ENCODE results near the gene RGSL1.
A peak's percentile ranks its signal among the peaks of the same experiment; 100 is the strongest.

Gene RGSL1

GRCh38 chr1:182413486-182413885 is 36.5 kb upstream of the RGSL1 start:
- TF ChIP-seq POU2F2 (IDR thresholded peaks at IDR 0.05; ENCODE audit: low read depth, low read length) (no peak), SPI1 (IDR thresholded peaks at IDR 0.05; ENCODE audit: low read depth, low read length) (no peak), POLR2AphosphoS5 (IDR thresholded peaks at IDR 0.05; ENCODE audit: low read depth, low read length) (no peak), PAX5 (IDR thresholded peaks at IDR 0.05; ENCODE audit: insufficient read depth, low read length, severe bottlenecking) (no peak), TAF1 (IDR thresholded peaks at IDR 0.05; ENCODE audit: low read depth, low read length) (no peak), POLR2A (IDR thresholded peaks at IDR 0.05; ENCODE audit: low read depth, low read length) (no peak)
- DNase-seq (ENCODE audit: insufficient read length, low spot score): no peak
- FAIRE-seq: no peak

- TF ChIP-seq TAF1 (IDR thresholded peaks at IDR 0.05; ENCODE audit: low read depth, low read length) (no peak), SPI1 (IDR thresholded peaks at IDR 0.05; ENCODE audit: low read depth, low read length) (no peak), PAX5 (IDR thresholded peaks at IDR 0.05; ENCODE audit: insufficient read depth, low read length, severe bottlenecking) (no peak)
- DNase-seq (ENCODE audit: insufficient read length, low spot score) (no peak), FAIRE-seq (no peak)
These were observed 36.0 kb upstream of the RGSL1 start for GRCh38 chr1:182413969-182414368.

- DNase-seq (ENCODE audit: insufficient read length, low spot score) (no peak), FAIRE-seq (no peak)
- TF ChIP-seq PAX5 (IDR thresholded peaks at IDR 0.05; ENCODE audit: insufficient read depth, low read length, severe bottlenecking) (no peak), TAF1 (IDR thresholded peaks at IDR 0.05; ENCODE audit: low read depth, low read length) (no peak), POU2F2 (IDR thresholded peaks at IDR 0.05; ENCODE audit: low read depth, low read length) (no peak), POLR2A (IDR thresholded peaks at IDR 0.05; ENCODE audit: low read depth, low read length) (no peak), SPI1 (IDR thresholded peaks at IDR 0.05; ENCODE audit: low read depth, low read length) (no peak), POLR2AphosphoS5 (IDR thresholded peaks at IDR 0.05; ENCODE audit: low read depth, low read length) (no peak)
These were observed 34.2 kb upstream of the RGSL1 start for GRCh38 chr1:182415789-182416188.

GRCh38 chr1:182426442-182427430 is 23.2 kb upstream of the RGSL1 start:
- TF ChIP-seq POU2F2 (IDR thresholded peaks at IDR 0.05; ENCODE audit: low read depth, low read length): no peak
- peak; percentile 87 for TF ChIP-seq SPI1 (IDR thresholded peaks at IDR 0.05; ENCODE audit: low read depth, low read length)
- FAIRE-seq: peak; percentile 94
- no peak for DNase-seq (ENCODE audit: insufficient read length, low spot score)

- DNase-seq (ENCODE audit: insufficient read length, low spot score) (no peak), FAIRE-seq (no peak)
- TF ChIP-seq POLR2A (IDR thresholded peaks at IDR 0.05; ENCODE audit: low read depth, low read length) (no peak), SPI1 (IDR thresholded peaks at IDR 0.05; ENCODE audit: low read depth, low read length) (no peak), PAX5 (IDR thresholded peaks at IDR 0.05; ENCODE audit: insufficient read depth, low read length, severe bottlenecking) (no peak), TAF1 (IDR thresholded peaks at IDR 0.05; ENCODE audit: low read depth, low read length) (no peak), POU2F2 (IDR thresholded peaks at IDR 0.05; ENCODE audit: low read depth, low read length) (no peak), POLR2AphosphoS5 (IDR thresholded peaks at IDR 0.05; ENCODE audit: low read depth, low read length) (no peak)
These were observed 21.9 kb upstream of the RGSL1 start for GRCh38 chr1:182428043-182428442.

GRCh38 chr1:182430263-182431068 is 19.5 kb upstream of the RGSL1 start:
- FAIRE-seq (no peak), DNase-seq (ENCODE audit: insufficient read length, low spot score) (no peak)
- TF ChIP-seq SPI1 (IDR thresholded peaks at IDR 0.05; ENCODE audit: low read depth, low read length) (no peak), POU2F2 (IDR thresholded peaks at IDR 0.05; ENCODE audit: low read depth, low read length) (no peak), TAF1 (IDR thresholded peaks at IDR 0.05; ENCODE audit: low read depth, low read length) (no peak), POLR2AphosphoS5 (IDR thresholded peaks at IDR 0.05; ENCODE audit: low read depth, low read length) (no peak)

- FAIRE-seq: no peak
- TF ChIP-seq SPI1 (IDR thresholded peaks at IDR 0.05; ENCODE audit: low read depth, low read length) (no peak), POLR2A (IDR thresholded peaks at IDR 0.05; ENCODE audit: low read depth, low read length) (no peak), PAX5 (IDR thresholded peaks at IDR 0.05; ENCODE audit: insufficient read depth, low read length, severe bottlenecking) (no peak), TAF1 (IDR thresholded peaks at IDR 0.05; ENCODE audit: low read depth, low read length) (no peak), POU2F2 (IDR thresholded peaks at IDR 0.05; ENCODE audit: low read depth, low read length) (no peak), POLR2AphosphoS5 (IDR thresholded peaks at IDR 0.05; ENCODE audit: low read depth, low read length) (no peak)
- no peak for DNase-seq (ENCODE audit: insufficient read length, low spot score)
These were observed 18.7 kb upstream of the RGSL1 start for GRCh38 chr1:182431278-182431677.

GRCh38 chr1:182433580-182433979 is 16.4 kb upstream of the RGSL1 start:
- FAIRE-seq (no peak), DNase-seq (ENCODE audit: insufficient read length, low spot score) (no peak)
- TF ChIP-seq TAF1 (IDR thresholded peaks at IDR 0.05; ENCODE audit: low read depth, low read length) (no peak), POLR2AphosphoS5 (IDR thresholded peaks at IDR 0.05; ENCODE audit: low read depth, low read length) (no peak), PAX5 (IDR thresholded peaks at IDR 0.05; ENCODE audit: insufficient read depth, low read length, severe bottlenecking) (no peak), POU2F2 (IDR thresholded peaks at IDR 0.05; ENCODE audit: low read depth, low read length) (no peak), POLR2A (IDR thresholded peaks at IDR 0.05; ENCODE audit: low read depth, low read length) (no peak), SPI1 (IDR thresholded peaks at IDR 0.05; ENCODE audit: low read depth, low read length) (no peak)

- TF ChIP-seq TAF1 (IDR thresholded peaks at IDR 0.05; ENCODE audit: low read depth, low read length) (no peak), POLR2AphosphoS5 (IDR thresholded peaks at IDR 0.05; ENCODE audit: low read depth, low read length) (no peak), SPI1 (IDR thresholded peaks at IDR 0.05; ENCODE audit: low read depth, low read length) (no peak), POLR2A (IDR thresholded peaks at IDR 0.05; ENCODE audit: low read depth, low read length) (no peak)
- FAIRE-seq (no peak), DNase-seq (ENCODE audit: insufficient read length, low spot score) (no peak)
These were observed 11.6 kb upstream of the RGSL1 start for GRCh38 chr1:182438326-182438725.
